HG03159 (cell line): Measurements from ENCODE around the gene KCND2.
"Not testable (repeated sequence)": the region's sequence is repeated elsewhere in the genome, so short reads cannot be mapped to it uniquely, and the experiment has no call there.

ENCODE experiments used
- ATAC-seq: cut with Tn5 transposase; IDR thresholded peaks from one replicate; pipeline ENCODE4 v1.9.1; 2021; ENCODE audit warnings: mild to moderate bottlenecking, moderate library complexity; ENCODE audit not compliant: unreplicated experiment

Gene KCND2

GRCh38 chr7:120691915-120692314 lies 418.9 kb downstream of the KCND2 start:
- ATAC-seq: no peak

GRCh38 chr7:120695848-120696247 lies 422.9 kb downstream of the KCND2 start:
- no peak for ATAC-seq

GRCh38 chr7:120700796-120701195 lies 427.8 kb downstream of the KCND2 start:
- ATAC-seq: no peak

- not testable (repeated sequence) for ATAC-seq
Observed at GRCh38 chr7:120702408-120702807, 429.4 kb downstream of the KCND2 start.

GRCh38 chr7:120703585-120704240 lies 430.7 kb downstream of the KCND2 start:
- no peak for ATAC-seq

- ATAC-seq: no peak
Observed at GRCh38 chr7:120709252-120709971, 436.4 kb downstream of the KCND2 start.

- ATAC-seq: no peak
Observed at GRCh38 chr7:120709972-120710320, 437.0 kb downstream of the KCND2 start.

GRCh38 chr7:120714945-120715344 lies 442.0 kb downstream of the KCND2 start:
- ATAC-seq: no peak

- no peak for ATAC-seq
Observed at GRCh38 chr7:120716307-120716706, 443.3 kb downstream of the KCND2 start.

GRCh38 chr7:120717166-120717565 lies 444.2 kb downstream of the KCND2 start:
- ATAC-seq: no peak

- no peak for ATAC-seq
Observed at GRCh38 chr7:120718361-120718760, 445.4 kb downstream of the KCND2 start.

- no peak for ATAC-seq
Observed at GRCh38 chr7:120720317-120720716, 447.3 kb downstream of the KCND2 start.

- ATAC-seq: no peak
Observed at GRCh38 chr7:120723465-120724385, 450.8 kb downstream of the KCND2 start.

- no peak for ATAC-seq
Observed at GRCh38 chr7:120724448-120724847, 451.5 kb downstream of the KCND2 start.

- ATAC-seq: no peak
Observed at GRCh38 chr7:120724955-120725354, 452.0 kb downstream of the KCND2 start.

- ATAC-seq: no peak
Observed at GRCh38 chr7:120725376-120726039, 452.5 kb downstream of the KCND2 start.

GRCh38 chr7:120729245-120729644 lies 456.3 kb downstream of the KCND2 start:
- ATAC-seq: no peak

GRCh38 chr7:120731271-120731670 lies 458.3 kb downstream of the KCND2 start:
- ATAC-seq: no peak

GRCh38 chr7:120732256-120732655 lies 459.3 kb downstream of the KCND2 start:
- ATAC-seq: no peak

- no peak for ATAC-seq
Observed at GRCh38 chr7:120733143-120733542, 460.2 kb downstream of the KCND2 start.

GRCh38 chr7:120733835-120734234 lies 460.9 kb downstream of the KCND2 start:
- ATAC-seq: no peak
